NCI-H146 (cell line): Measurements from ENCODE around the gene INKA2.

ENCODE experiments used
- DNase-seq: peaks from one replicate; lab custom pipeline; 2025; lab: John Stamatoyannopoulos, UW

The INKA2 gene

GRCh38 chr1:111704240-111704639 is 35.0 kb downstream of the INKA2 start:
- DNase-seq = no peak

GRCh38 chr1:111702504-111703050 is 36.6 kb downstream of the INKA2 start:
- no peak for DNase-seq

DNA sequence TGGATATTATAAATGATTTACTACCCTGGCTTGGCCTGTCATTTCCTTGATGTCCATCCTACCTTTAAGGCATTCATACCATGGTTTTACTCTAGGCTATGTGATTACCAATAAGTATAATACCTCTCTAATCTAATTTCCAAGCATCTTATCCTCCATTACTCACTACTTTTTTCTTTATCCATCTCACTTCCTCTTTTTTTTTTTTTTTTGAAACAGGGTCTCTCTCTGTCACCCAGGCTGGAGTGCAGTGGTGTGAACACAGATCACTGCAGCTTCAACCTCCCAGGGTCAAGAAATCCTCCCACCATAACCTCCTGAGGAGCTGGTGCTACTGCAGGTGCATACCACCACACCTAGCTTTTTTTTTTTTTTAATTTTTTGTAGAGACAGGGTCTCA is 39.9 kb downstream of the INKA2 start:
- no peak for DNase-seq

DNA sequence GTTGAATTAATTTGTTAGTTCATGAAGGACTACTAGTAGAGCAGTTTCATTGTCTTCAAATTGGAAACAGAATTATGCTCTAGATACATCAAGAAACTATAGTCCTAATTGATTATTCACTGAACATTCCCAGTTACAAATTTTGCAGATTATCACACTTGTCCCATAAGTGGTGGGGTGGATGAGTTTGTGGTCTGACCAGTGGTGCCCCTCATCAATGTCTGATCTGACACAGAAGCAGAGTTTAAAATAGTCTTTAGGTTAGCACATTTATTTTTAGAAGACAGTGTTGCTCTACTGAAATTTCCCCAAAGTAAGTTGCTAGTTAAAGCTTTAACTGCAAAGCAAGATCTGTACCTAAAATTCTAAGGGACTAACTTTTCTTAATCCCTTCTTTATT is 42.9 kb downstream of the INKA2 start:
- DNase-seq = no peak

GRCh38 chr1:111695801-111696200 is 43.4 kb downstream of the INKA2 start:
- no peak for DNase-seq

DNA sequence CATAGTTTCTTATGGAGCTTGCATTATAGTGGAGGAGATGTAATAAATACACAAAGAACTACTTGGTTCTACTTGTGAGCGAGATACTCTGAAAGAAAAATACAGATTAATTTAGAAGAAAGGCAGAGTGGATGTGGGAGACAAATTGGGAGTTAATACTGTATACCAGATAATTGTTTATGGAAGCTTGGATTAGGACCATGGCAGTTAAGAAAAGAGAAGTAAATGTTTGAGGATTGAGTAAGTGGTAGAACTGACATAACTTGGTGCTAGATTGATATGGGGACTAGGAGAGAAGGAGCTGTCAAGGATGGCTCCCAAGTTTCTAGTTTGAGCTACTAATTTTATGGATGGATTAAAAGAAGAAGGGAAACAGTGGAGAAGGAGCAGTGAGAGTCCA is 47.3 kb downstream of the INKA2 start:
- DNase-seq = no peak

- DNase-seq = no peak
Measured at GRCh38 chr1:111690306-111690617, 48.9 kb downstream of the INKA2 start.
